HEK293 (cell line): ENCODE measurements around the gene TGOLN2.
"Not testable (repeated sequence)": the region's sequence is repeated elsewhere in the genome, so short reads cannot be mapped to it uniquely, and the experiment has no call there.

Experiments used
- CTCF ChIA-PET: fragments of 350-600 bp; formaldehyde crosslinking; extraction: SDS; loops from one replicate; lab custom pipeline; 2021; ENCODE audit warnings: antibody characterized with exemption; lab: Yijun Ruan, JAX
- POLR2A ChIA-PET: fragments of 300-600 bp; formaldehyde crosslinking; extraction: SDS; loops from one replicate; lab custom pipeline; 2020; ENCODE audit warnings: antibody characterized with exemption, inconsistent platforms; lab: Yijun Ruan, JAX
- H3K27ac ChIP-seq: fragments of 200-500 bp; sonication (Bioruptor generic); 2 replicates; pipeline ENCODE4 v1.5.1; 2014; ENCODE audit warnings: low read depth, low read length, control low read depth, inconsistent platforms; ENCODE audit errors: extremely low read depth
- H3K36me3 ChIP-seq, 2 experiments: fragments of 200-500 bp in 1 of 2; sonication (Bioruptor generic) in 1 of 2; 1 replicate in 1 of 2; 2 replicates in 1 of 2; pipeline ENCODE4 v1.5.1; 2014 to 2017; ENCODE audit warnings: inconsistent platforms in 2 of 2, low read length in 2 of 2; ENCODE audit not compliant: control insufficient read depth in 2 of 2, insufficient read depth in 1 of 2
- H3K4me1 ChIP-seq: fragments of 200-500 bp; sonication (Bioruptor generic); 2 replicates; pipeline ENCODE4 v1.5.1; 2014; ENCODE audit warnings: mild to moderate bottlenecking, low read length, inconsistent platforms; ENCODE audit not compliant: control insufficient read depth, insufficient read depth
- H3K4me3 ChIP-seq: 2 replicates; pipeline ENCODE4 v1.5.1; 2011; ENCODE audit warnings: low read depth, mild to moderate bottlenecking, control low read depth, low read length, moderate library complexity
- H3K9me3 ChIP-seq: fragments of 200-500 bp; sonication (Bioruptor generic); 2 replicates; pipeline ENCODE4 v1.5.1; 2014; ENCODE audit warnings: low read depth, low read length, inconsistent platforms; ENCODE audit not compliant: control insufficient read depth, insufficient read depth
- FEZF1 ChIP-seq: fragments of 450-650 bp; formaldehyde crosslinking; IDR thresholded peaks from 2 replicates; pipeline ENCODE4 v1.5.1; 2016; ENCODE audit warnings: missing biosample characterization, missing genetic modification characterization
- HOXD13 ChIP-seq: sonication (generic); formaldehyde crosslinking; IDR thresholded peaks from 2 replicates; pipeline ENCODE4 v1.8.0; 2022; ENCODE audit warnings: missing genetic modification reagents, borderline replicate concordance
- PRDM2 ChIP-seq: fragments of 450-650 bp; formaldehyde crosslinking; IDR thresholded peaks from 2 replicates; pipeline ENCODE4 v1.5.1; 2016; ENCODE audit warnings: missing biosample characterization, missing genetic modification characterization, borderline replicate concordance
- SCRT1 ChIP-seq: fragments of 450-650 bp; formaldehyde crosslinking; IDR thresholded peaks from 2 replicates; pipeline ENCODE4 v1.5.1; 2016; ENCODE audit warnings: missing biosample characterization, missing genetic modification characterization, borderline replicate concordance
- SCRT2 ChIP-seq: fragments of 450-650 bp; formaldehyde crosslinking; IDR thresholded peaks from 2 replicates; pipeline ENCODE4 v1.5.1; 2016; ENCODE audit warnings: missing biosample characterization, missing genetic modification characterization
- TRIM28 ChIP-seq: IDR thresholded peaks from 2 replicates; pipeline ENCODE4 v1.6.1; 2011; ENCODE audit warnings: low read length, control low read depth, borderline replicate concordance
- ZBTB49 ChIP-seq: fragments of 450-650 bp; formaldehyde crosslinking; IDR thresholded peaks from 2 replicates; pipeline ENCODE4 v1.5.1; 2016; ENCODE audit warnings: missing biosample characterization, missing genetic modification characterization, low read depth
- ZNF114 ChIP-seq: fragments of 450-650 bp; formaldehyde crosslinking; IDR thresholded peaks from 2 replicates; pipeline ENCODE4 v1.5.0; 2017; ENCODE audit warnings: missing biosample characterization, missing genetic modification characterization
- ZNF248 ChIP-seq: fragments of 450-650 bp; formaldehyde crosslinking; IDR thresholded peaks from 2 replicates; pipeline ENCODE4 v1.5.1; 2017; ENCODE audit warnings: missing biosample characterization, missing genetic modification characterization
- ZNF335 ChIP-seq: fragments of 450-650 bp; formaldehyde crosslinking; conservative IDR thresholded peaks from 2 replicates; pipeline ENCODE4 v1.5.1; 2016; ENCODE audit warnings: missing biosample characterization, missing genetic modification characterization
- ZNF341 ChIP-seq: fragments of 450-650 bp; formaldehyde crosslinking; IDR thresholded peaks from 2 replicates; pipeline ENCODE4; 2016; ENCODE audit warnings: low read depth, missing biosample characterization, missing genetic modification characterization
- ZNF391 ChIP-seq: fragments of 450-650 bp; formaldehyde crosslinking; IDR thresholded peaks from 2 replicates; pipeline ENCODE4 v1.5.1; 2016; ENCODE audit warnings: low read depth, missing biosample characterization, missing genetic modification characterization, borderline replicate concordance
- ZNF549 ChIP-seq: fragments of 450-650 bp; IDR thresholded peaks from 2 replicates; pipeline ENCODE4 v1.5.1; 2018; ENCODE audit warnings: missing biosample characterization, missing genetic modification characterization, mild to moderate bottlenecking, inconsistent platforms, moderate library complexity
- ZNF747 ChIP-seq: fragments of 450-650 bp; formaldehyde crosslinking; IDR thresholded peaks from 2 replicates; pipeline ENCODE4 v1.5.1; 2016; ENCODE audit warnings: missing biosample characterization, missing genetic modification characterization

Gene TGOLN2

GRCh38 chr2:85340034-85340892 lies 12.5 kb upstream of the TGOLN2 start (continued):
- TF ChIP-seq ZNF747 (tag by site-specific recombination) = no peak
- peak; percentile 23; the same call in 1 of the 2 replicates for TF ChIP-seq FEZF1 (tag by site-specific recombination)
- no peak for TF ChIP-seq PRDM2 (tag by site-specific recombination)
- TF ChIP-seq ZBTB49 (tag by site-specific recombination) = no peak
- no peak for TF ChIP-seq HOXD13 (CRISPR knock-in tag)
- no peak for TF ChIP-seq ZNF549

DNA sequence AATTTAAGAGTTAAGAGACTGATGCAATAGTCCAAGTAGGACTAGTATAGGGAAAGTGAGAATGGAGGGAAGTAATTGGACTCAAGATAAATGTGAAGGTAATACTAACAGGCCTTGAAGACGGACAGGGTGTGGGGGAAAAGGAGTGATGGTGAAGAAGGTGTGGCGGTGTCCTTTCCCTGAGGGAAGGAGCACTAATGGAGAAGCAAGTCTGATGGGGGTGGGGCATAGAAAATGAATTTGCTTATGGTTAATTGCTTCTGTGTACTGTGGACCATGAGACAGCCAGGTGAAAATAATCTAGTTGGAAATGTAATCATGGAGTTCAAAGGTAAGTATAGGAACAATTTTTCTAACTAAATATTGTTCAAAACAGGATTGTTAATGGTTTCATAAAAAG lies 7.1 kb upstream of the TGOLN2 start:
- Histone ChIP-seq H3K4me1 (no peaks in the 10 kb centered on the region), H3K36me3 (no peaks in the 10 kb centered on the region), H3K9me3 (no peaks in the 10 kb centered on the region), H3K27ac (no peak overlapping the region), H3K4me3 (no peak overlapping the region)
- CTCF ChIA-PET = no interaction called here
- TF ChIP-seq ZNF248 (tag by site-specific recombination) = no peak
- TF ChIP-seq ZNF391 (tag by site-specific recombination) = no peak
- TF ChIP-seq TRIM28 = no peak
- TF ChIP-seq ZNF335 (tag by site-specific recombination) = no peak
- TF ChIP-seq ZNF341 (tag by site-specific recombination) = no peak
- no peak for TF ChIP-seq SCRT2 (tag by site-specific recombination)
- TF ChIP-seq SCRT1 (tag by site-specific recombination) = no peak
- TF ChIP-seq ZNF114 = no peak
- POLR2A ChIA-PET = no interaction called here

DNA sequence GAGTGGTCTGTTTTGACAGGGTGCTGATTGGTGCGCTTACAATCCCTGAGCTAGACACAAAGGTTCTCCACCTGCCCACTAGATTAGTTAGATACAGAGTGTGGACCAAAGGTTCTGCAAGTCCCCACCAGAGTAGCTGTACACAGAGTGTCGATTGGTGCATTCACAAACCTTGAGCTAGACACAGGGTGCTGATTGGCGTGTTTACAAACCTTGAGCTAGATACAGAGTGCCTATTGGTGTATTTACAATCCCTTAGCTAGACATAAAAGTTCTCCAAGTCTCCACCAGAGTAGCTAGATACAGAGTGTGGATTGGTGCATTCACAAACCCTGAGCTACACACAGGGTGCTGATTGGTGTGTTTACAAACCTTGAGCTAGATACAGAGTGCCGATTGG lies 6.1 kb upstream of the TGOLN2 start:
- H3K4me3 ChIP-seq, H3K36me3 ChIP-seq, H3K27ac ChIP-seq, POLR2A ChIA-PET, H3K4me1 ChIP-seq, H3K9me3 ChIP-seq: not testable (repeated sequence)
- CTCF ChIA-PET = interaction anchor here (0.5 to 0.7 kb wide), 2 partner anchors 79 to 120 kb away, joined by 3 read pairs; no protein-coding TSS in a partner anchor
